ENCODE data around the gene SEPTIN10.

- no peak for TF ChIP-seq CTCF (IDR thresholded peaks at IDR 0.05)
- no peak for TF ChIP-seq POLR2A (IDR thresholded peaks at IDR 0.05)
- no peak for TF ChIP-seq POLR2AphosphoS5 (IDR thresholded peaks at IDR 0.05; ENCODE audit: insufficient read depth in 1 of 2, low read depth in 1 of 2)
Measured at GRCh38 chr2:109646961-109647360, 33.2 kb upstream of the SEPTIN10 start.

Data from vagina (tissue), 2 donors.